NCI-H526 (cell line): ENCODE results near the gene FARS2.
"Not testable (repeated sequence)": the region's sequence is repeated elsewhere in the genome, so short reads cannot be mapped to it uniquely, and the experiment has no call there.

Experiments
- DNase-seq, 2 experiments: peaks; one replicate each; lab custom pipeline; 2025; lab: John Stamatoyannopoulos, UW

Gene FARS2

GRCh38 chr6:5796555-5796954 lies 535.2 kb downstream of the FARS2 start:
- not testable (repeated sequence) for DNase-seq

- not testable (repeated sequence) for DNase-seq
Measured at GRCh38 chr6:5806406-5806805, 545.1 kb downstream of the FARS2 start.

DNA sequence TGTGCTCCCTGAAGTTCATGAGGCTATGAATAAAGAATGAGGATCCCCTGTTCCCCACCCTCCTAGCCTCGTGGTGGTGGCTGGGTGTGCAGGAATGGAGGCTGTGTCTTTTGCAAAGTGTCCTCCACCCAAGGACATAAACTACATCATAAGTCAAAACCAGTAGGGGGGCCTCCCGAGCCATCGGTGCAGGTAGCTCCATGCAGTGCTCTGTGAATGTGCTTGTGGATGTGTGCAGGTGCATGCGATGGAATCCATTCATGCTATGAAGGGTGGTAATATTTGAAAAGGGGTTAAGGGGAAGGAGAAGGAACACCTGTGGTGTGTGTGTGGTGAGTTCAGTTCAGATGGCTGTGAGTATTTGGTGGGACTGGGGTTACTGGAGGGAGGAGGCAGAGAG lies 548.1 kb downstream of the FARS2 start:
- DNase-seq, result no peak

DNA sequence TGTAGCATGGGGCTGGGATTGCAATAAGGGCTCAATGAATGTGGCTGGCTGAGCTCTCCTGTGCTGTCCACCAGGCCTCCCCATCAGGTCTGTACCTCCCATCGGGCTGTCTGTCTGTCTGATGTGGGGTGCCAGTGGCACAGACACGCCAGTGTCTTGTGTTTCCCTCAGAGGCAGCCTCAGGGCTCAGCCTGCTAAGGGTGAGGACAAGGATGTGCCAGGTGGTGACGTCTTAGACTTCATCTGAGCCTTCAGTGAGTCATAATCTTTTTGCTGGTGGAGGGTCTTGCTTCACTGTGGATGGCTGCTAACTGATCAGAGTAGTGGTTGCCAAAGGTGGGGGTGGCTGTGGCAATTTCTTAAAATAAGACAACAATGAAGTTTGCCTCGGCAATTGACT lies 550.7 kb downstream of the FARS2 start:
- DNase-seq, result no peak

- DNase-seq, result no peak
Measured at GRCh38 chr6:5813625-5814027, 552.3 kb downstream of the FARS2 start.

GRCh38 chr6:5814116-5814515 lies 552.8 kb downstream of the FARS2 start:
- no peak for DNase-seq

- no peak for DNase-seq
Measured at GRCh38 chr6:5814901-5815300, 553.6 kb downstream of the FARS2 start.

DNA sequence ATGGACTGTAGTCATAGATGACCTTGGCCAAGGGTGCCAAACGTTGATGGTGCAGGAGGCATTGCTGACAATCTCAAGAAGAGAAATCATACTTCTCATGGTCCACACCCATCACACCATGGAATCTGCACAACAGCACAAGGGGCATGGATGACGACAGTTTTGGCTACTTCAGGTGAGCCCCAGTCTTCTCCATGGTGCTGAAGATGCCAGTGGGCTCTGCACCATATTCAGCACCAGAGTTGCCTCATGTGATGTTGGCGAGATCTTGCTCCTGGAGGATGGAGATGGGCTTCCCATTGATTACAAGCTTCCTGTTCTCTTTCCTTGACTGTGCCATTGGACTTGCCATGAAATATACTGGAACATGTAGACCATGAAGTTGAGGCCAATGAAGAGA lies 556.6 kb downstream of the FARS2 start:
- DNase-seq, result no peak

- DNase-seq, result no peak
Measured at GRCh38 chr6:5818959-5819358, 557.6 kb downstream of the FARS2 start.
